Measurements from ENCODE around the gene SPATA1.

Gene SPATA1

DNA sequence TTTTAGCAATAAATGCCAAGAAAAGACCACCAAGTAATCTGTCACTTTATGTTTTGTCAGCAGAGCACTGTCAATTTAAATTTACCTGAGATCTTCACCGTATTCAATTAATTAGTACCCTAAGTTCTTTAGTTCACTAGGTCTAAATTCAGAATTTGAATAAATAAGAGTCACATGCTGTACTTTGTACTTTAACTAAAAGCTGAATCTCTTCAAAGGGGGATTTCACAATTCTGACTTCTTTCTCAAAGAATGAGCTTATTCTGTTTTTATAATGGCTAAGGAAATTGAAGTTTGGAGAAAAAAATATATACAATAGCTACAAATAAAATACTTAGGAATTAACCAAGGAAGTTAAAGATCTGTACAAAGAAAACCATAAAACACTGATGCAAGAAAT is 2.3 kb downstream of the SPATA1 start:
- DNase-seq (ENCODE audit: low read depth): no peak

- no peak for DNase-seq (ENCODE audit: low read depth)
Observed at GRCh38 chr1:84509029-84509428, 2.8 kb downstream of the SPATA1 start.

- no peak for DNase-seq (ENCODE audit: low read depth)
Observed at GRCh38 chr1:84510165-84510564, 4.0 kb downstream of the SPATA1 start.

DNA sequence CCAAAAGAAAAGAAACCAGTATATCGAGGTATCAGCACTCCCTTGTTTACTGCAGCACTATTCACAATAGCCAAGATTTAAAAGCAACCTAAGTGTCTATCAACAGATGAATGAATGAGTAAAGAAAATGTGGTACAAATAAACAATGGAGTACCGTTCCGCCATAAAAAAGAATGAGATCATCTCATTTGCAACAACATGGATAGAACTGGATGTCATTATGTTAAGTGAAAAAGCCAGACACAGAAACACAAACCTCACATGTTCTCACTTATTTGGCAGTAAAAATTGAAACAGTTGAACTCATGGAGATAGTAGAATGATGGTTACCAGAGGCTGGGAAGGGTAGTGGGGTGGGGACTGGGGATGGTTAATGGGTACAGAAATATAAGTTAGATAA is 4.5 kb downstream of the SPATA1 start:
- DNase-seq (ENCODE audit: low read depth): no peak

GRCh38 chr1:84524590-84524989 is 18.4 kb downstream of the SPATA1 start:
- DNase-seq (ENCODE audit: low read depth): no peak

DNA sequence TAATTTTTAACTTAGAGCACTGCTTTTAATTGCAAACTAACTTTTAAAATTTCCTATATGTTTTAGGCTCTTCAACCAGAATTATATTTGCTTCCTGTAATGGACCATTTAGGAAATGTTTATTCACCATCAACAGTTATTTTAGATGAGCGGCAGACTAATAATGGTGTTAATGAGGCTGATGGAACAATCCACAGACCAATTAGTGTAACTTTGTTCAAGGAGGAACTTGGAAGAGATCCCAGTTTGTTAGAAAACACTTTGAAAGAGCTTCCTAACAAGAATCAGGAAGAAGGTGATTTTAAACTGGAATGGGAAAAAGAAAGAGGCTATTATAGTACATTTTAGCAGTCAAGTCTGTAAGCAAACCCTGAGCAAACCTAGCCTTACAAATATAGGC is 19.6 kb downstream of the SPATA1 start:
- no peak for DNase-seq (ENCODE audit: low read depth)

GRCh38 chr1:84538599-84538998 is 32.4 kb downstream of the SPATA1 start:
- DNase-seq (ENCODE audit: low read depth): no peak

DNA sequence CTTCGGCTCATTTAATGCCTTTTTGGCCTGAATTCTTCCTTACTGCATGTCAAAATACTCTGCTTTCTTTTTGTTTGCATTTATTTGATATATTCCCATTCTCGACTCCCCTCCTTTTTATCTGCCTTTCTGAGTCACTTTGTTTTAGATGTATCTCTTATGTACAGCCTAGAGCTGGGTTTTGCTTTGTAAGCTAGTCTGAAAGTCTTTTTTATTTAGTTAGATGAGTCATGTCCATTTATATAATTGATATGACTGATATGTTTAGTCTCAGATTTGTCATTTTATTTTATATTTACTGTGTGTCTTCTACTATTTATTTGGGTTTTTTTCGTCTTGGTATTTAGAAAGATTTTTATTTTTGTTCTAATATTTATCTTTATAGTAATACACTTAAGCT is 33.8 kb downstream of the SPATA1 start:
- DNase-seq (ENCODE audit: low read depth): no peak

GRCh38 chr1:84540759-84541158 is 34.6 kb downstream of the SPATA1 start:
- no peak for DNase-seq (ENCODE audit: low read depth)

GRCh38 chr1:84541679-84542078 is 35.5 kb downstream of the SPATA1 start:
- no peak for DNase-seq (ENCODE audit: low read depth)

- DNase-seq (ENCODE audit: low read depth): no peak
Observed at GRCh38 chr1:84550826-84551225, 44.6 kb downstream of the SPATA1 start.

- DNase-seq (ENCODE audit: low read depth): no peak
Observed at GRCh38 chr1:84569216-84569615, 63.0 kb downstream of the SPATA1 start.

DNA sequence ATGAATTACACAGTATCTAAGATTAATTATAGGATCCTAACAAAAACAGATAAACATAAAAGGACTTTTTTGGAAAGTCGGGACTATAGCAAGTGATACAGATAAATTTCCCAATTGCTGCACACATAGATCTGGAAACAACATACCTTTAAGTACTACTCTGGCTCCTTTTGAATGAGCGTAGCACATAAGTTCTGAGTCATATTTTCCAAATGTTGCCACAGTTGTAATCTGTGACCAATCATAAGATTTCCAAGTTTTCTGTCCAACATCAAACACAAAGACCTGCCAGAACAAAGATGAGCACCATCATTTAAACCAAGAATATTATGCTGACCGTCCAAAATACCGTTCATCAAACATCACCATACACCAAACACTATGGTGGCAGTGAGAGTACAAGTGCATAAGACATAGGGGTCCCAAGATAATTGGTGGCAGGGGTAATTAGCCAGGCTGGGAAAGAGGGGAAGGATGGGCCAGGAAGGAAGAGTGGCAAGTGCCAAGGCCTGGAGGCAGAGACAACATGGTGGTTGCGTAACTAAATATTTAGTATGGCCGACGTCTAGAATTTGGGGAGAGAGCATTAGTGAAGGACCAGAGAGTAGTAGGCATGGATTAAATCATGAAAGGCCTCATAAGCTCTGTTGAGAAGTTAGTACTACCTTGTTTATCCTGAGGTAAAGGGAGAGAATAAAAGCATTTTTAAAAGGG is 64.4 kb downstream of the SPATA1 start:
- DNase-seq (ENCODE audit: low read depth): peak; percentile 16

DNA sequence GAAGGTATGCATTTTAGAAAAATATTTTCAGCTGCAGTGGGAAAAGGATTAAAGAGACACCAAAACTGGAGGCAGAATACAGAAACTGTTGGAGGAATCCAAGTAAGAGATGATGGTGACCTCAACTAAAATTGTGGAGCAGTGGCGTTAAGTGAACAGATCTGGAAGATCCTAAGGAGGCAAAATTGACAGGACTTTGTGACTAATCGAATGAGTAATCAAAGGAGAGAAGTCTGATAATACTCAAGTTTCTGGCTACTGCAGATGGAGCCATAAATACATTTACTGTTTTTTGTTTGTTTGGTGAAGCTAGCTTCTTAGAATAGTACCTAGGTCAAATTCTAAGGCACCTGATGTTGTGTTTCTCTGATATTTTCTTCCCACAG is 65.0 kb downstream of the SPATA1 start:
- no peak for DNase-seq (ENCODE audit: low read depth)

GRCh38 chr1:84573481-84573966 is 67.3 kb downstream of the SPATA1 start:
- DNase-seq (ENCODE audit: low read depth): no peak

DNA sequence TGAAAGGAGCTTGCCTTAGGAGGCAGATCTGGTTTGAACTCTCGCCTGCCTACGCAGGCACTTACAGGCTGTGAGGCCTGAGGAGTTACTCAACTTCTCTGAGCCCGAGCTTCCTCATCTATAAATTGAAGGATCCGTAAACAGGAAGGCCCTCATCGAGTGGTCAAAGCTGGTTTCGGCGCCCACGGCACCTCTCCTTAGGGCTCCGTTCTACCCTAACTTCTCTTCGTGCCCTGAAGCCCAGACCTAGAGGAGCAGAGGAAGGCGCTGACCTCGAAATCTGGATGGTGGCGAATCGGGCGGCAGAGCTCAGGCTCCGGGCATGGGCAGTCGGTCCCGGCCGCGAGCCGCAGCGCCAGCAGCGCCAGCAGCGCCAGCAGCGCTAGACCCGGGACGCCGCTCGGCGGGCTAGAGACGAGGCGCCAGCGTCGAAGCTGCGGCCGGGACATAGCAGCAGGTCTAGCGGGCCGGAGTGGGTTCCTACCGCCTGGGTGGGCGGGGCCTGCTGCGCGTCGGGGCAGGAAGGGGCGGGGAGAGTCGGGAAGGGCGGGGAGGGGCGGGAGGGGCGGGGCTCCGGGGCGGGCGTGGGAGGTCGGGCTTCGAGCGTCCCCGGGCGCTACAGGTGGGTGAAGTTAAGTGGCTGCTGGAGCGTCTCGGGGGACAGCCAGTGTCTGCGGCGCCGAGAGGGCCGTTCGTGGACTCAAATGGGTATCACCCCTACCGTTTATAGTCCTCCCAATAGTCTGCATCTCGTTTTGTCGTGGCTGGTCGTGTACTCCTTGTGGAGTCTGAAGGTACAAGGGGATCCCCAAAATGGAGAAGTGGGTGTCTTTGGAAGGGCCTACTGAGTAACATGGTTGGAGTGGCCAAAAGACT is 68.0 kb downstream of the SPATA1 start, which contains the start of gene CTBS:
CTBS (minus strand) TSS at position 474 of the 876 bp plus-strand sequence; CDS start at position 449, 25 bp downstream.
- DNase-seq (ENCODE audit: low read depth): peak; percentile 78

- DNase-seq (ENCODE audit: low read depth): no peak
Observed at GRCh38 chr1:84574936-84575335, 68.8 kb downstream of the SPATA1 start.

DNA sequence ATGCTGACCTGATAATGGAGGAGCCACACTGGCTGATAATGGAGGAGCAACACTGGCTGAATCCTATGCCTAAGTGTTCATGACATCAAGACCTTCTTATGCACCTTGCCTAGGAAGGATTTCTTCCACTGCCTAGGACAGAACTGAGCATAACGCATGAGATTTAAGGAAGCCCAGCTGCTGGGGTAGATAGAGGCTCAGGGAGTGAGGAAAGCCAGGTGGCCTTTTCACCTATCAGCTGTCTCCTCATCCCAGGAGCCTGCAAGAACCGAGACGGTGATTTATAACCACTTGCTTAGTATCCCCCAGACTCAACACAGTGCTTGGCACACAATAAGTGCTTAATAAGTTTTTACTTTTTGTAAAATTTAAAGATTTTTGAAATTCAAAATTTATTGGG is 75.5 kb downstream of the SPATA1 start:
- DNase-seq (ENCODE audit: low read depth): no peak

- DNase-seq (ENCODE audit: low read depth): peak; percentile 36
Observed at GRCh38 chr1:84582802-84583587, 76.8 kb downstream of the SPATA1 start.

DNA sequence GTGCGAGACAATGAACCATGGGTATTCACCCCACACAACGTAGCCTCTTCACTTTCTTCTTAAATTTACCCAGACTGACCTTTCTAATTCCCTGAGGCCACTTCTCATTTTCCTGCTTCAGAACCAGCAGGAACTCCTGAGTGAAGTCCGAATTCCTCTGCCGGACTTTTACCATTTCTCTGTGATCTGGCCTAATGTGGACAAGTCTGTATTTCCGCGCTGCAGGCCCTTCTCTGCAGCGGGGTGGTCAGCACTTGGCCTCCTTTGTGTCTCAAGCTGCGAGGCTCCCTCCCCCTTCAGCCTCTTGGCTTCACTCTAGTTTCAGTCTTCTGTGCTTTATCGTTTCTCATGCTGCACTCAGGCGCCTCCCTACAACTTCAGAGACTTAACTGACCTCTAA is 77.5 kb downstream of the SPATA1 start:
- DNase-seq (ENCODE audit: low read depth): no peak

- DNase-seq (ENCODE audit: low read depth): no peak
Observed at GRCh38 chr1:84584126-84584525, 77.9 kb downstream of the SPATA1 start.

- DNase-seq (ENCODE audit: low read depth): no peak
Observed at GRCh38 chr1:84585803-84586202, 79.6 kb downstream of the SPATA1 start.

Data from fibroblast of the conjunctiva (primary cell).